Psoas muscle (tissue), 8 donors: ENCODE measurements around the gene C12orf43. TPM values are rescaled to one million over a fixed set of nuclear protein-coding genes. Genes with fewer than 3 reads are reported as not detected.
"Not testable (repeated sequence)": the region's sequence is repeated elsewhere in the genome, so short reads cannot be mapped to it uniquely, and the experiment has no call there.

ENCODE experiments used
- ATAC-seq, 4 donors: fragments of 200-7000 bp; cut with Tn5 transposase; one replicate each; pipeline ENCODE4 v1.9.1; 2020; ENCODE audit warnings: moderate library complexity in 3 of 4, mild to moderate bottlenecking in 2 of 4
- DNase-seq, 2 donors: peaks; one replicate each; pipeline ENCODE4 v3.0.0-alpha.2; 2020
- H3K27ac ChIP-seq: fragments of 200-600 bp; one replicate; pipeline ENCODE4 v1.8.0; 2022
- H3K27me3 ChIP-seq, 3 donors: fragments of 200-600 bp in 1 of 3; one replicate each; pipeline versions ENCODE4 v1.6.1 to v1.8.0; 2013 to 2022; ENCODE audit warnings: low read length in 2 of 3, mild to moderate bottlenecking in 2 of 3, moderate library complexity in 1 of 3; ENCODE audit not compliant: insufficient read depth in 3 of 3
- H3K36me3 ChIP-seq, 2 donors: fragments of 200-600 bp in 1 of 2; one replicate each; pipeline versions ENCODE4 v1.6.1 to v1.8.0; 2013 to 2022; ENCODE audit warnings: low read depth in 1 of 2, mild to moderate bottlenecking in 1 of 2, moderate library complexity in 1 of 2; ENCODE audit not compliant: insufficient read depth in 1 of 2
- H3K4me1 ChIP-seq: fragments of 200-600 bp; one replicate; pipeline ENCODE4 v1.8.0; 2022
- H3K4me3 ChIP-seq: fragments of 200-600 bp; one replicate; pipeline ENCODE4 v1.8.0; 2022; ENCODE audit warnings: mild to moderate bottlenecking
- H3K9me3 ChIP-seq: fragments of 200-600 bp; one replicate; pipeline ENCODE4 v1.8.0; 2022
- CTCF ChIP-seq: fragments of 200-600 bp; IDR thresholded peaks from one replicate; pipeline ENCODE4 v1.8.0; 2022; ENCODE audit warnings: antibody characterized with exemption
- WGBS, 3 donors: extraction: QIAGEN DNeasy Blood & Tissue Kit; methylation state at CpG; one replicate each; pipeline versions ENCODE4 v1.1.6 to v1.1.7; 2013; 5-methylcytosine and 5-hydroxymethylcytosine counted together
- intact Hi-C, 2 donors: fragments of 100-400 bp; cut with DNase I; formaldehyde crosslinking; loops; one replicate each; pipeline versions ENCODE4 v1.11.0 to v1.14.2; 2022
- polyA plus RNA-seq, 3 donors: library from polyadenylated mRNA; stranded (reverse); fragments of 200-250 nt; gene quantifications; one replicate each; pipeline ENCODE4 v1.2.3, GENCODE V29; 2013
- total RNA-seq, 4 donors: library from RNA; stranded (reverse); fragmentation: NEBNext Ultra II Directional in 2 of 4; extraction: Animal tissue kit (Norgen Biotek cat#: 25700) in 2 of 4; gene quantifications; one replicate each; pipeline versions ENCODE4 v1.2.1 to v1.2.4, GENCODE V29; 2021 to 2023
- donor health status: healthy with polysubstance abuse.
- donor health status: DM: no; HTN: no; CAD: no; lungs with moderate emphysema.
- donor health status: Bipolar disorder and iron deficiency.
- donor health status: healthy.
- donor health status: DM: yes; HTN: yes; CAD: no.
- donor health status: DM: no; HTN: no; CAD: no.
- donor health status: DM: no; HTN: no; CAD: no.
- donor health status: DM: yes; HTN: yes; CAD: no.

C12orf43 gene
- total and polyA plus RNA-seq, 7 donors, result 5.0 to 19.4 (median 8.0) TPM

DNA sequence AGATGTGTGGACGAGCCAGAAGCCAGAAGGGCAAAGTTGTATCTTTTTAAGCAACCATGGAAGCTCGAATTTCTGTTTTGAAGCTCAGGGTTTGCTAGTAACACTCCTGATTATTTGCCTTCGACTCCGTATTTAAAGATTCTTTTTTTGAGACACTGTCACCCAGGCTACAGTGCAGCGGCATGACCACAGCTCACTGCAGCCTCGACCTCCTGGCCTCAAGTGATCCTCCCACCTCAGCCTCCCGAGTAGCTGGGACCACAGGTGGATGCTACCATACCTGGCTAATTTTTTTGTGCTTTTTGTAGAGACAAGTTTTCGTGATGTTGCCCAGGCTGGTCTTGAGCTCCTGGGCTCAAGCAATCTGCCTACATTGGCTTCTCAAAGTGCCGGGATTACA, 41.5 kb upstream of the C12orf43 start:
- TF ChIP-seq CTCF, result no peak
- WGBS, 3 donors, result 51 to 57% (median 55%) methylated on average over 9 of the region's 9 CpGs
- no peak overlapping the region for H3K4me3 ChIP-seq

GRCh38 chr12:121053706-121054105, 37.4 kb upstream of the C12orf43 start:
- no peak for ATAC-seq
- H3K36me3 ChIP-seq, result no peaks in the 10 kb centered on the region
- 86 to 92% (median 88%) methylated on average over 11 of the region's 11 CpGs for WGBS, 3 donors

More for the DNA sequence above, 41.5 kb upstream of the C12orf43 start:
- peaks cover 4% of the 10 kb centered on the region for H3K4me1 ChIP-seq
- peaks cover 0 to 18% (median 0%) of the 10 kb centered on the region in 3 donors for H3K27me3 ChIP-seq
- H3K36me3 ChIP-seq, result no peaks in the 10 kb centered on the region
- intact Hi-C loops, result loop anchor here in 1 of 2 donors (5.0 kb wide), 1 partner anchor 40 kb away; no protein-coding TSS in a partner anchor
- ATAC-seq (no peak), DNase-seq (no peak)
- no peaks in the 10 kb centered on the region for H3K9me3 ChIP-seq
- H3K27ac ChIP-seq, result no peak overlapping the region

GRCh38 chr12:121050725-121051124, 34.4 kb upstream of the C12orf43 start:
- intact Hi-C loops, result no loop called here
- H3K9me3 ChIP-seq, result no peaks in the 10 kb centered on the region
- H3K27me3 ChIP-seq, result peaks cover 0 to 5% (median 4%) of the 10 kb centered on the region in 3 donors
- ATAC-seq (no peak), DNase-seq (no peak)
- 50 to 71% (median 51%) methylated on average over 2 of the region's 2 CpGs for WGBS, 3 donors
- no peaks in the 10 kb centered on the region for H3K4me1 ChIP-seq
- no peak for TF ChIP-seq CTCF
- H3K36me3 ChIP-seq, result no peaks in the 10 kb centered on the region
- no peak overlapping the region for H3K27ac ChIP-seq
- H3K4me3 ChIP-seq, result no peak overlapping the region

More at GRCh38 chr12:121053706-121054105, 37.4 kb upstream of the C12orf43 start:
- Histone ChIP-seq H3K27me3 (peaks cover 0 to 4% (median 0%) of the 10 kb centered on the region in 3 donors), H3K9me3 (no peaks in the 10 kb centered on the region), H3K4me1 (no peaks in the 10 kb centered on the region), H3K4me3 (no peak overlapping the region), H3K27ac (no peak overlapping the region)
- no peak for DNase-seq
- intact Hi-C loops, result no loop called here
- no peak for TF ChIP-seq CTCF

- TF ChIP-seq CTCF, result no peak
- peaks cover 0 to 6% (median 5%) of the 10 kb centered on the region in 3 donors for H3K27me3 ChIP-seq
- H3K4me3 ChIP-seq, result no peak overlapping the region
- no peaks in the 10 kb centered on the region for H3K36me3 ChIP-seq
- no peaks in the 10 kb centered on the region for H3K9me3 ChIP-seq
- H3K4me1 ChIP-seq, result no peaks in the 10 kb centered on the region
- H3K27ac ChIP-seq, result no peak overlapping the region
- no peak for ATAC-seq
- WGBS, 3 donors, result 62 to 74% (median 69%) methylated on average over 7 of the region's 7 CpGs
- DNase-seq, result no peak
- intact Hi-C loops, result no loop called here
These were observed 32.2 kb upstream of the C12orf43 start for GRCh38 chr12:121048442-121048841.

GRCh38 chr12:121047400-121047799, 31.1 kb upstream of the C12orf43 start:
- WGBS, 3 donors, result 82 to 85% (median 85%) methylated on average over 12 of the region's 12 CpGs
- H3K27ac ChIP-seq, DNase-seq, ATAC-seq, H3K9me3 ChIP-seq, H3K4me3 ChIP-seq, intact Hi-C loops, H3K4me1 ChIP-seq, H3K36me3 ChIP-seq: not testable (repeated sequence)
- H3K27me3 ChIP-seq, result peaks cover 0 to 14% (median 5%) of the 10 kb centered on the region in 3 donors
